HG03457 (cell line): Measurements from ENCODE around the gene S100PBP.

Source experiments
- ATAC-seq: cut with Tn5 transposase; IDR thresholded peaks from one replicate; pipeline ENCODE4 v1.9.1; 2021; ENCODE audit warnings: moderate number of reproducible peaks; ENCODE audit not compliant: unreplicated experiment

Gene S100PBP

GRCh38 chr1:32886004-32886827, 68.8 kb downstream of the S100PBP start, which contains the start of gene HPCA:
HPCA (plus strand) TSS chr1:32886491; CDS start chr1:32888899, 2,408 bp downstream.
- no peak for ATAC-seq

- no peak for ATAC-seq
Measured at GRCh38 chr1:32886828-32887414, 69.5 kb downstream of the S100PBP start.

GRCh38 chr1:32887623-32888022, 70.2 kb downstream of the S100PBP start:
- no peak for ATAC-seq

DNA sequence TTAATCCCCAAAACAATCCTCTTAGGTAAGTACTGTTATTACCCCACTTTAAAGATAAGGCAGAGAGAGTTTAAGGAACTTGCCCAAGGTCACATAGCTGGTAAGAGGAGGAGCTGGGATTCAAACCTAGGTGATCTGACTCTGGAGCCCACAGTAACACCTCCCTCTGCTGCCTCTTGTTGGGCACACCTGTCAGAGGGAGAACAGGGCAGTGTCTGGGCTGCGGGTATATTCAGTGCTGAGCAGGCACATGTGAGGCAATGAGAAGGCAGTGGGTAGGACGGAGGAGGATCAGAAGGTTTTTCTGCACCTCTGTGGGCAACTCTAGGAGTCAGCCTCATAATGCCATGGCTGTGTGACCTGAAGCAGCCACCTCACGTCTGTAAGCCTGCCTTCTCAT, 70.7 kb downstream of the S100PBP start:
- ATAC-seq: no peak

- ATAC-seq: no peak
Measured at GRCh38 chr1:32888677-32889420, 71.4 kb downstream of the S100PBP start.

DNA sequence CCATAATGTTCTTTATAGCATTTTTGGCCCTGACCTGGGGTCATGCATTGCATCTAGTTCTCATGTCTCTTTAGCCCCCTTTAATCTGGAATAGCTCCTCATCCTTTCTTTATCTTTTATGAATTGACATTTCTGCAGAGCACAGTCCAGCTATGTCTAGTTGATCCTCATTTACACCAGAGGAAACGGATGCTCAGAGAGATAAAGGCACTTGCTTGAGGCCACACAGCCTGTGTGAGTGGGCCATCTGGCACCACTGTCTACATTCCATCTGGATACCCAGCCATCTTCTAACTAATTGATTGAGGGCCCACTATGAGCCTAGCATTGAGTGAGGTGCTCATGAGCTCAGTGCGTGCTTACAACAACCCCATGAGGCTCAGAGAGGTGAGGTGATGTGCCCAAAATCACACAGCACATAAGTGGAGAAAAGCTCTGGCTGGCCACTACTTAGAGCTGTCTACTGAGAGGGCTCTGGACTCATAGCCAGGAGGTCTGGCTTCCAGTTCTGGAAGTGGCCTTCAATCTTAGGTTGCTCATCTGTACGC, 72.4 kb downstream of the S100PBP start:
- ATAC-seq: no peak

- ATAC-seq: no peak
Measured at GRCh38 chr1:32890516-32891240, 73.2 kb downstream of the S100PBP start.

- ATAC-seq: no peak
Measured at GRCh38 chr1:32891241-32891570, 73.8 kb downstream of the S100PBP start.

GRCh38 chr1:32891630-32892029, 74.2 kb downstream of the S100PBP start:
- no peak for ATAC-seq

DNA sequence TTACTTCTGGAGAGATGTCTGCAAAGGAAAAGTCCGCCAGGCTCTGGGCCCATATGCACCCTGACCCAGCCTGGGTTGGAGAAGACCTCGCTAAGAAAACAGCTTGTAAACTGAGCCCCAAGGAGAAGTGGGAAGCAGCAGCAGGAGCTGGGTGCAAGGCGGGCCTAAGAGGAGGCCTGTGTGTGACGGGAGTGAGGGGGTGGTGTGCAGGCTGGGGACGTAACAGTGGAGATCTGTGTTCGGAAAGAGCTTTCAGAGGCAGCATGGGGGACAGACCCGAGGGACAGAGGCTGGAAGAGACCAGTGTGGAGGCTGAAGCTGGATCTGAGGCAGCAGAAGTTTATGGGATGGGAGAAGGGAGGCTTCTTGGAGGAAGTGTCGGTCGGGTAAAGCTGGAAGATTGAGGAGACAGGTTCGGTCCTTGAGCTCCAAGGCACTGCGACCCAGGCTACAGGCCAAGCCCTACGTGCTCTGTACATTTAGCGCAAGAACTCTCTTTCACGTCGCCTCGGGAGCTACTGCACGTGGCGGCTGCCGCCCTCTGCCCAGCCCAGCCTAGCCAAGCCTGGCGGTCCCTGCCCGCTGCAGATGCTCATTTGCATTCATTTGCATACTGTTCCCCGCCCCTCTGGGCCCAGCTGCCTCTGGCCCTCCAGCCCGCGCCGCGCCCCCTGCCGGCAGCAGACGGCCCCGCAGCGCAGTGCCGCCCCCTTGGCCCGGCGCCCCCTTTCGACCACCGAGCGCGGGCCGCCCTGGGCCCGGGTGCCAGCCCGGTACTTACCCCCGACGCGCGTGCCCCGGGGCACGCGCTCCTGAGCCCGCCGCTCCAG, 75.1 kb downstream of the S100PBP start:
- ATAC-seq: no peak

DNA sequence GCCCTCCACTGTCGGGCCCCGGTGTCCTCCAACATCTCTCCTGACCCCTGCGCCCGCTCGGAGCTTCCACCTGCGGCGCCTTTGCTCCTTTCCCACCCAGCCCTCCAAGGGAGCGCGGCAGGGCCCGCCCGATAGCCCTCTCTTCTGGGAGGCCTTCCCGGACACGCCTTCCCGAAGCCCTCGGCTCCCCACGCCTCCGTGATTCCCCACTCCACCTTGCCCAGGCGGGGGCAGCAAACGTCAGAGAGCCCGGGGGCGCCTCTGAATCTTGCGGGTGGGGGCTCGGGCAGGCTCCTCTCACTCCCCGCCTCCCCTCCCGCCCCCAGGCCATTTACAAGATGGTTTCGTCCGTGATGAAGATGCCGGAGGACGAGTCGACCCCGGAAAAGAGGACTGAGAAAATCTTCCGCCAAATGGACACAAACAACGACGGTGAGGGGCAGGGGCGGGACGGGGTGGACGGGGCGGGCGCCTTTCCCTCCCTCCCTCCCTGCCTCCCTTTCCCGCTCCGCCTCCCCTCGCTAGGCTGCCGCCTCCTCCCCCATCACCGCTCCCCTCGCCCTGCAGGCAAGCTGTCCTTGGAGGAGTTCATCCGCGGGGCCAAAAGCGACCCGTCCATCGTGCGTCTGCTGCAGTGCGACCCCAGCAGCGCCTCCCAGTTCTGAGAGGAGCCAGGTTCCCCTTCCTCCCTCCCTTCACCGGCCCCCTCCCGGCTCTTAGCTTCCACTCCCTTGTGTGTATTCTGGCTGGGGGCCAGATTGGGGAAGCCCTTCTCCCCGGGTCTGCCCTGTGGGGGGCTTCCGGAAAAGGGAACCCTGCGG, 76.0 kb downstream of the S100PBP start:
- ATAC-seq: no peak

DNA sequence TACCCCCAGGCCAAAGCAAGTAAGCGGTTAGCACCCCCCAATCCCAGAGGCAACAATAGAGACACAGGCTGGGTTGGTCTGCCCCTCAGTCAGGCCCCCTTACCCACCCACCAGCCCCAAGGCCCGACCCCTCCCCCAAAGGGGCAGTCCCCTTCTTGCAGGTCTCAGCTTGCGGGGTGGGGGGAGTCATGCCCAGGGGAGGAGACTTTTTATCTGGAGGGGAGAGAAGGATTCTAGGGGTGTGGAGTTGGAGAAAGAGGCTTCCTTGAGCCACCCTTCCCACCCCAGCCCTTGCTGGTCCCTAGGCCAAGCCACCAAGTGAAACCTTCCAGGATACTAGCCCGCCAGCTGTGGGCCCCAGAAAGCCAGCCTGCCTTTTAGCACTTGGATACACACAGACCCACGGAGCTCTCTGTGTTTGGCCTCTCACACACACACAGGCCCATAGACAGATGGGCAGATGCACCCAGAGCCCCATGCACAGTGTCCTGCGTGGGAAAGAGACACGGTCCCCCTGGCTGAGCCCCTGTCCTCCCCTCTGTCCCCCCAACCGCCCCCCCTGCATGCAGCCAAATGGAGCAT, 76.7 kb downstream of the S100PBP start:
- ATAC-seq: no peak

- ATAC-seq: no peak
Measured at GRCh38 chr1:32894681-32895080, 77.2 kb downstream of the S100PBP start.

- ATAC-seq: no peak
Measured at GRCh38 chr1:32895325-32896215, 78.1 kb downstream of the S100PBP start.

DNA sequence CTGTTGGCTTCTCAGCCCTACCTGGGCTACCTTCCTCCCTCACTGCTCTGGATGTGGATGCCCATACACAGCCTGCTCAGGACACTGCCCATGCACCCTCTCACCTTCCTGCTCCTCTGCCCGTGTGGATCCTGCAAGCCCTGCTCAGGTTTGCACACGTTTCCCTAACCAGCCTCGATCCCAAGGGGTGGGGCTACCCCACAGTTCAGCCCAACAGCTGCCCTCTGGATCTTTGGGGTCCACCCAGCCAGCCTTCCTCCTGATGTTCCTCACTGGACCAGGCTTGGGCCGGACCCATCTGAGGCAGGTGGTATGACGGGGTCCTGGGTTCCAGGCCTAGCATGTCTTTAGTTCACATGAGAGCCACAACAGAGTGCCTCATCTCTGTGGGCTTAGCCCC, 79.0 kb downstream of the S100PBP start:
- no peak for ATAC-seq

GRCh38 chr1:32897082-32898049, 79.9 kb downstream of the S100PBP start:
- no peak for ATAC-seq

DNA sequence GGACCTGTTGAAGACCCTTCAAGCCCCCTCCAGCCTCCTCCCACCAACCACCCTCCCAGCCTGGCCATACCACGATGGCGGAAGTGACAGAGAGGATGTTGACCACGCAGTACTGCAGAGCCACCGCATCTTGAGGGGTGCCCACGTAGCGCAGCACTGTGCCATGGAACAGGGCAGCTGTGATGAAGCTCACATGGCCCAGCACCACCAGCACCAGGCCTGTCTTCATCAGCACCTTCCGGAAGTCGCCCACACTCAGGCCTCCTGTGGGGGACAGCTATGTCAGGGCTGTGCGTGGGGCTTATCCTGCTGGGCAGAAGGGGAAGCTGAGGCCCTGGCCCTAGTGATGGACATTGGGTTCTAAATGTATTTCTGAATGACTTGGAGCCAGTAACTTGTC, 80.6 kb downstream of the S100PBP start:
- no peak for ATAC-seq
